Inferior parietal cortex (tissue), 1 donor: ENCODE data around the gene CRELD2.
A peak's percentile ranks its signal among the peaks of the same experiment; 100 is the strongest.

Experiments used
- DNase-seq: peaks from one replicate; pipeline ENCODE4 v3.0.0-alpha.2; 2016; ENCODE audit errors: extremely low spot score

The CRELD2 gene

GRCh38 chr22:49911881-49912625 lies 6.4 kb upstream of the CRELD2 start:
- no peak for DNase-seq

GRCh38 chr22:49913026-49913425 lies 5.4 kb upstream of the CRELD2 start:
- no peak for DNase-seq

- DNase-seq: no peak
Observed at GRCh38 chr22:49913446-49913845, 5.0 kb upstream of the CRELD2 start.

- DNase-seq: no peak
Observed at GRCh38 chr22:49914256-49914655, 4.2 kb upstream of the CRELD2 start.

- no peak for DNase-seq
Observed at GRCh38 chr22:49915610-49916009, 2.8 kb upstream of the CRELD2 start.

GRCh38 chr22:49916831-49917230 lies 1.6 kb upstream of the CRELD2 start:
- no peak for DNase-seq

- DNase-seq: no peak
Observed at GRCh38 chr22:49918911-49919881, 762 bp downstream of the CRELD2 start.

GRCh38 chr22:49920859-49921258 lies 2.4 kb downstream of the CRELD2 start:
- no peak for DNase-seq

GRCh38 chr22:49921508-49922278 lies 3.3 kb downstream of the CRELD2 start:
- no peak for DNase-seq

- no peak for DNase-seq
Observed at GRCh38 chr22:49922484-49922883, 4.0 kb downstream of the CRELD2 start.

GRCh38 chr22:49922926-49923325 lies 4.5 kb downstream of the CRELD2 start:
- DNase-seq: no peak

GRCh38 chr22:49923445-49923844 lies 5.0 kb downstream of the CRELD2 start:
- no peak for DNase-seq

GRCh38 chr22:49924113-49924833 lies 5.8 kb downstream of the CRELD2 start:
- no peak for DNase-seq

GRCh38 chr22:49925525-49926128 lies 7.2 kb downstream of the CRELD2 start:
- no peak for DNase-seq

- no peak for DNase-seq
Observed at GRCh38 chr22:49926916-49927315, 8.5 kb downstream of the CRELD2 start.

GRCh38 chr22:49927483-49928184 lies 9.2 kb downstream of the CRELD2 start:
- DNase-seq: no peak

GRCh38 chr22:49928185-49928495 lies 9.7 kb downstream of the CRELD2 start:
- no peak for DNase-seq

GRCh38 chr22:49928555-49929210 lies 10.2 kb downstream of the CRELD2 start:
- no peak for DNase-seq

- peak; percentile 44 for DNase-seq
Observed at GRCh38 chr22:49929211-49929979, 11.0 kb downstream of the CRELD2 start.
